Suprapubic skin (tissue), 4 donors: ENCODE results near the gene STK17B.

Experiments used
- POLR2A ChIP-seq, 2 donors: fragments of 450-650 bp; IDR thresholded peaks; one replicate each; pipeline ENCODE4 v1.6.1; 2017; ENCODE audit warnings: antibody characterized with exemption in 2 of 2, mild to moderate bottlenecking in 2 of 2, moderate library complexity in 2 of 2
- POLR2AphosphoS5 ChIP-seq, 3 donors: sonication (generic); formaldehyde crosslinking; IDR thresholded peaks; one replicate each; pipeline ENCODE4 v1.6.1; 2017; ENCODE audit warnings: antibody characterized with exemption in 3 of 3
- TF ChIP-seq, protein P1 (sequence below), 2 donors: fragments of 200-600 bp in 1 of 2; fragments of 450-650 bp in 1 of 2; sonication (generic) in 1 of 2; IDR thresholded peaks; one replicate each; pipeline ENCODE4 v1.5.1; 2016 to 2019; ENCODE audit warnings: antibody characterized with exemption in 2 of 2, mild to moderate bottlenecking in 1 of 2, moderate library complexity in 1 of 2

DNA sequence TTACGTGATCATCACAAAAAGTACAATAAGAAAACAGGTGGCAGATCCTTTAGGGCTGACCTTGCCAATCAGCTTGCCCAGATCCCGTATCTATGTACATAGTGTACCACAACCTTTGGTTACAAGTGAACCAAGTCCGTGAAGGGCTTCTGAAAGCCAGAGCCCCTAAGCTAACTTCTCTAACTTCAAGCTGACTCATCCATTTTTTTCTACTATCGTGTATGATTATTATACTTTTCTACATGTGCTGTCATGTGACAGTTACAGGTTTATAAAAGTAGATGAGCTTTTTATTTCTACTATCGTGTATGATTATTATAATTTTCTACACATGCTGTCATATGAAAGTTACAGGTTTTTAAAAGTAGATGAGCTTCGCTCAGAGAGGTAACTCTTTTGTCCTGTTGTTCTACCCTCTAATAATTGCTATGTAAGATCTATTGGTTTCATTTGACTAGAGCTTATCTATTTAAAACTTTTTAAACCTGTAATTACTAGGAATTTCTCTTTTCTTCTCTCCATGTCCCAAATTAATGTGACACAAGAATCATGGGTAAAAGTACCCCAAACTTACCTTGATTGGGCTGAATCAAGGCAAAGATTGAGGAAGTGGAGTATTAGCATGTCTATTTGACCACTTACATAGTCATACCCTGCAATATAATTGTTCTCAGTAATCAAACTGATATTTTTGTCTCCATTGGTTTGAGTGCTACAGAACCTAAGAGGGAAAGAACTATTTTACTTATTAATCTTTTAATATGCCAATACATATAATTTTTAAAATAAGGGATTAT is 73.3 kb downstream of the STK17B start:
- TF ChIP-seq POLR2A (IDR thresholded peaks at IDR 0.05) (no peak), POLR2AphosphoS5 (IDR thresholded peaks at IDR 0.05) (no peak)
- TF ChIP-seq, protein P1, sequence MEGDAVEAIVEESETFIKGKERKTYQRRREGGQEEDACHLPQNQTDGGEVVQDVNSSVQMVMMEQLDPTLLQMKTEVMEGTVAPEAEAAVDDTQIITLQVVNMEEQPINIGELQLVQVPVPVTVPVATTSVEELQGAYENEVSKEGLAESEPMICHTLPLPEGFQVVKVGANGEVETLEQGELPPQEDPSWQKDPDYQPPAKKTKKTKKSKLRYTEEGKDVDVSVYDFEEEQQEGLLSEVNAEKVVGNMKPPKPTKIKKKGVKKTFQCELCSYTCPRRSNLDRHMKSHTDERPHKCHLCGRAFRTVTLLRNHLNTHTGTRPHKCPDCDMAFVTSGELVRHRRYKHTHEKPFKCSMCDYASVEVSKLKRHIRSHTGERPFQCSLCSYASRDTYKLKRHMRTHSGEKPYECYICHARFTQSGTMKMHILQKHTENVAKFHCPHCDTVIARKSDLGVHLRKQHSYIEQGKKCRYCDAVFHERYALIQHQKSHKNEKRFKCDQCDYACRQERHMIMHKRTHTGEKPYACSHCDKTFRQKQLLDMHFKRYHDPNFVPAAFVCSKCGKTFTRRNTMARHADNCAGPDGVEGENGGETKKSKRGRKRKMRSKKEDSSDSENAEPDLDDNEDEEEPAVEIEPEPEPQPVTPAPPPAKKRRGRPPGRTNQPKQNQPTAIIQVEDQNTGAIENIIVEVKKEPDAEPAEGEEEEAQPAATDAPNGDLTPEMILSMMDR (IDR thresholded peaks at IDR 0.05) = no peak
